ENCODE measurements around the gene NUCB2. TPM values are rescaled to one million over a fixed set of nuclear protein-coding genes. Genes with fewer than 3 reads are reported as not detected.
A peak's percentile ranks its signal among the peaks of the same experiment; 100 is the strongest.

Gene NUCB2
- total RNA-seq, 1 experiment from 2014 or later: 87.9 TPM

- no peak for DNase-seq
- H3K9ac ChIP-seq (ENCODE audit: low read length): no peak overlapping the region
- 0 out of 2 replicates have a peak overlapping the region, but pooled peaks have one; percentile 10 for H3K27ac ChIP-seq (ENCODE audit: low read length)
- H3K9me2 ChIP-seq (replicated peaks; ENCODE audit: insufficient read depth, low read length): no peaks in the 10 kb centered on the region; the same call in 1 of the 2 replicates
- no peak overlapping the region for H3K4me3 ChIP-seq (ENCODE audit: low read length)
- no peak overlapping the region for H2AFZ ChIP-seq (ENCODE audit: low read length)
- H3K9me3 ChIP-seq (ENCODE audit: low read length): no peaks in the 10 kb centered on the region
- H3K27me3 ChIP-seq (ENCODE audit: low read length): no peaks in the 10 kb centered on the region
- no peak overlapping the region for H3K4me2 ChIP-seq (ENCODE audit: low read depth, low read length, poor library complexity, severe bottlenecking)
- peaks cover 16% of the 10 kb centered on the region for H3K4me1 ChIP-seq (ENCODE audit: low read length)
- peaks cover 3% of the 10 kb centered on the region; the same call in 1 of the 2 replicates for H3K36me3 ChIP-seq (ENCODE audit: insufficient read depth, low read length)
- peaks cover 9% of the 10 kb centered on the region; the same call in 1 of the 2 replicates for H3K79me2 ChIP-seq (ENCODE audit: low read length)
- H4K20me1 ChIP-seq (ENCODE audit: insufficient read depth, low read depth, low read length): no peaks in the 10 kb centered on the region
Measured at GRCh38 chr11:17293311-17293710, 16.8 kb downstream of the NUCB2 start.

GRCh38 chr11:17294033-17294432 is 17.5 kb downstream of the NUCB2 start:
- Histone ChIP-seq H3K4me2 (ENCODE audit: low read depth, low read length, poor library complexity, severe bottlenecking) (no peak overlapping the region), H3K9me2 (replicated peaks; ENCODE audit: insufficient read depth, low read length) (no peaks in the 10 kb centered on the region; the same call in 1 of the 2 replicates), H3K9ac (ENCODE audit: low read length) (no peak overlapping the region), H3K27ac (ENCODE audit: low read length) (no peak overlapping the region), H4K20me1 (ENCODE audit: insufficient read depth, low read depth, low read length) (no peaks in the 10 kb centered on the region), H3K36me3 (ENCODE audit: insufficient read depth, low read length) (peaks cover 3% of the 10 kb centered on the region; the same call in 1 of the 2 replicates), H3K4me3 (ENCODE audit: low read length) (no peak overlapping the region), H3K9me3 (ENCODE audit: low read length) (no peaks in the 10 kb centered on the region), H3K27me3 (ENCODE audit: low read length) (no peaks in the 10 kb centered on the region), H2AFZ (ENCODE audit: low read length) (no peak overlapping the region), H3K79me2 (ENCODE audit: low read length) (peaks cover 9% of the 10 kb centered on the region; the same call in 1 of the 2 replicates), H3K4me1 (ENCODE audit: low read length) (peaks cover 16% of the 10 kb centered on the region)
- DNase-seq: no peak

- no peak overlapping the region for H3K4me3 ChIP-seq (ENCODE audit: low read length)
- no peak overlapping the region for H2AFZ ChIP-seq (ENCODE audit: low read length)
- H3K9me3 ChIP-seq (ENCODE audit: low read length): no peaks in the 10 kb centered on the region
- no peak overlapping the region for H3K4me2 ChIP-seq (ENCODE audit: low read depth, low read length, poor library complexity, severe bottlenecking)
- H3K27ac ChIP-seq (ENCODE audit: low read length): no peak overlapping the region
- H3K9ac ChIP-seq (ENCODE audit: low read length): no peak overlapping the region
- H3K79me2 ChIP-seq (ENCODE audit: low read length): 0 out of 2 replicates have a peak, but pooled peaks cover 9% of the 10 kb centered on the region
- H3K36me3 ChIP-seq (ENCODE audit: insufficient read depth, low read length): 0 out of 2 replicates have a peak, but pooled peaks cover 7% of the 10 kb centered on the region
- peaks cover 13% of the 10 kb centered on the region for H3K4me1 ChIP-seq (ENCODE audit: low read length)
- H3K27me3 ChIP-seq (ENCODE audit: low read length): no peaks in the 10 kb centered on the region
- no peaks in the 10 kb centered on the region for H4K20me1 ChIP-seq (ENCODE audit: insufficient read depth, low read depth, low read length)
- DNase-seq: no peak
- H3K9me2 ChIP-seq (replicated peaks; ENCODE audit: insufficient read depth, low read length): no peaks in the 10 kb centered on the region; the same call in 1 of the 2 replicates
Measured at GRCh38 chr11:17296852-17297559, 20.5 kb downstream of the NUCB2 start.

GRCh38 chr11:17298302-17298701 is 21.8 kb downstream of the NUCB2 start:
- DNase-seq: no peak
- no peak overlapping the region for H3K4me3 ChIP-seq (ENCODE audit: low read length)
- no peak overlapping the region for H3K9ac ChIP-seq (ENCODE audit: low read length)
- H3K9me2 ChIP-seq (replicated peaks; ENCODE audit: insufficient read depth, low read length): no peaks in the 10 kb centered on the region; the same call in 1 of the 2 replicates
- H3K4me2 ChIP-seq (ENCODE audit: low read depth, low read length, poor library complexity, severe bottlenecking): no peak overlapping the region
- H3K36me3 ChIP-seq (ENCODE audit: insufficient read depth, low read length): 0 out of 2 replicates have a peak, but pooled peaks cover 8% of the 10 kb centered on the region
- no peaks in the 10 kb centered on the region for H4K20me1 ChIP-seq (ENCODE audit: insufficient read depth, low read depth, low read length)
- H2AFZ ChIP-seq (ENCODE audit: low read length): no peak overlapping the region
- 0 out of 2 replicates have a peak, but pooled peaks cover 4% of the 10 kb centered on the region for H3K79me2 ChIP-seq (ENCODE audit: low read length)
- H3K27ac ChIP-seq (ENCODE audit: low read length): no peak overlapping the region
- H3K9me3 ChIP-seq (ENCODE audit: low read length): no peaks in the 10 kb centered on the region
- no peaks in the 10 kb centered on the region for H3K27me3 ChIP-seq (ENCODE audit: low read length)
- H3K4me1 ChIP-seq (ENCODE audit: low read length): peaks cover 10% of the 10 kb centered on the region

GRCh38 chr11:17300372-17300771 is 23.8 kb downstream of the NUCB2 start:
- no peaks in the 10 kb centered on the region for H3K4me1 ChIP-seq (ENCODE audit: low read length)
- H4K20me1 ChIP-seq (ENCODE audit: insufficient read depth, low read depth, low read length): no peaks in the 10 kb centered on the region
- H3K9me2 ChIP-seq (replicated peaks; ENCODE audit: insufficient read depth, low read length): no peaks in the 10 kb centered on the region; the same call in 1 of the 2 replicates
- H3K36me3 ChIP-seq (ENCODE audit: insufficient read depth, low read length): 0 out of 2 replicates have a peak, but pooled peaks cover 5% of the 10 kb centered on the region
- no peak overlapping the region for H3K4me3 ChIP-seq (ENCODE audit: low read length)
- no peaks in the 10 kb centered on the region for H3K27me3 ChIP-seq (ENCODE audit: low read length)
- no peak for DNase-seq
- no peaks in the 10 kb centered on the region for H3K9me3 ChIP-seq (ENCODE audit: low read length)
- no peak overlapping the region for H3K27ac ChIP-seq (ENCODE audit: low read length)
- H2AFZ ChIP-seq (ENCODE audit: low read length): no peak overlapping the region
- no peak overlapping the region for H3K9ac ChIP-seq (ENCODE audit: low read length)
- H3K4me2 ChIP-seq (ENCODE audit: low read depth, low read length, poor library complexity, severe bottlenecking): no peak overlapping the region
- H3K79me2 ChIP-seq (ENCODE audit: low read length): no peaks in the 10 kb centered on the region

- H3K4me2 ChIP-seq (ENCODE audit: low read depth, low read length, poor library complexity, severe bottlenecking): no peak overlapping the region
- no peaks in the 10 kb centered on the region for H3K79me2 ChIP-seq (ENCODE audit: low read length)
- H3K9ac ChIP-seq (ENCODE audit: low read length): no peak overlapping the region
- H3K9me2 ChIP-seq (replicated peaks; ENCODE audit: insufficient read depth, low read length): no peaks in the 10 kb centered on the region
- no peak for DNase-seq
- no peak overlapping the region for H3K4me3 ChIP-seq (ENCODE audit: low read length)
- H3K27ac ChIP-seq (ENCODE audit: low read length): no peak overlapping the region
- no peak overlapping the region for H2AFZ ChIP-seq (ENCODE audit: low read length)
- H4K20me1 ChIP-seq (ENCODE audit: insufficient read depth, low read depth, low read length): no peaks in the 10 kb centered on the region
- H3K36me3 ChIP-seq (ENCODE audit: insufficient read depth, low read length): peaks cover 16% of the 10 kb centered on the region; the same call in 1 of the 2 replicates
- H3K27me3 ChIP-seq (ENCODE audit: low read length): no peaks in the 10 kb centered on the region
- H3K4me1 ChIP-seq (ENCODE audit: low read length): no peaks in the 10 kb centered on the region
- H3K9me3 ChIP-seq (ENCODE audit: low read length): no peaks in the 10 kb centered on the region
Measured at GRCh38 chr11:17313349-17314231, 37.1 kb downstream of the NUCB2 start.

GRCh38 chr11:17314232-17314547 is 37.7 kb downstream of the NUCB2 start:
- no peak for DNase-seq

GRCh38 chr11:17314904-17315426 is 38.4 kb downstream of the NUCB2 start:
- H3K36me3 ChIP-seq (ENCODE audit: insufficient read depth, low read length): peaks cover 7% of the 10 kb centered on the region; the same call in 1 of the 2 replicates
- no peaks in the 10 kb centered on the region for H3K79me2 ChIP-seq (ENCODE audit: low read length)
- H3K4me3 ChIP-seq (ENCODE audit: low read length): no peak overlapping the region
- no peaks in the 10 kb centered on the region for H3K9me3 ChIP-seq (ENCODE audit: low read length)
- no peak for DNase-seq
- no peak overlapping the region for H3K4me2 ChIP-seq (ENCODE audit: low read depth, low read length, poor library complexity, severe bottlenecking)
- no peak overlapping the region for H2AFZ ChIP-seq (ENCODE audit: low read length)
- H3K9me2 ChIP-seq (replicated peaks; ENCODE audit: insufficient read depth, low read length): no peaks in the 10 kb centered on the region
- no peaks in the 10 kb centered on the region for H4K20me1 ChIP-seq (ENCODE audit: insufficient read depth, low read depth, low read length)
- H3K9ac ChIP-seq (ENCODE audit: low read length): no peak overlapping the region
- no peak overlapping the region for H3K27ac ChIP-seq (ENCODE audit: low read length)
- no peaks in the 10 kb centered on the region for H3K4me1 ChIP-seq (ENCODE audit: low read length)
- no peaks in the 10 kb centered on the region for H3K27me3 ChIP-seq (ENCODE audit: low read length)

More at GRCh38 chr11:17314232-17314547, 37.7 kb downstream of the NUCB2 start:
- Histone ChIP-seq H4K20me1 (ENCODE audit: insufficient read depth, low read depth, low read length) (no peaks in the 10 kb centered on the region), H2AFZ (ENCODE audit: low read length) (no peak overlapping the region), H3K9me2 (replicated peaks; ENCODE audit: insufficient read depth, low read length) (no peaks in the 10 kb centered on the region), H3K4me3 (ENCODE audit: low read length) (no peak overlapping the region), H3K9ac (ENCODE audit: low read length) (no peak overlapping the region), H3K79me2 (ENCODE audit: low read length) (no peaks in the 10 kb centered on the region), H3K27me3 (ENCODE audit: low read length) (no peaks in the 10 kb centered on the region), H3K27ac (ENCODE audit: low read length) (no peak overlapping the region), H3K36me3 (ENCODE audit: insufficient read depth, low read length) (peaks cover 14% of the 10 kb centered on the region; the same call in 1 of the 2 replicates), H3K4me2 (ENCODE audit: low read depth, low read length, poor library complexity, severe bottlenecking) (no peak overlapping the region), H3K4me1 (ENCODE audit: low read length) (no peaks in the 10 kb centered on the region), H3K9me3 (ENCODE audit: low read length) (no peaks in the 10 kb centered on the region)
